OCI-LY3 (cell line): ENCODE measurements around the gene MRAP.

Experiments used
- EZH2phosphoT487 ChIP-seq: fragments of 200-600 bp; shearing (Covaris generic); IDR thresholded peaks from 2 replicates; pipeline ENCODE4 v1.6.1; 2018; ENCODE audit warnings: antibody characterized with exemption, mixed run types, low read depth
- TF ChIP-seq, protein P1 (sequence below): fragments of 200-600, 300-600 bp; sonication (generic); IDR thresholded peaks from 2 replicates; pipeline ENCODE4 v1.5.1; 2014; ENCODE audit warnings: antibody characterized with exemption, low read length, low read depth

GRCh38 chr21:32300117-32300681 lies 1.5 kb downstream of the MRAP start:
- TF ChIP-seq, protein P1, sequence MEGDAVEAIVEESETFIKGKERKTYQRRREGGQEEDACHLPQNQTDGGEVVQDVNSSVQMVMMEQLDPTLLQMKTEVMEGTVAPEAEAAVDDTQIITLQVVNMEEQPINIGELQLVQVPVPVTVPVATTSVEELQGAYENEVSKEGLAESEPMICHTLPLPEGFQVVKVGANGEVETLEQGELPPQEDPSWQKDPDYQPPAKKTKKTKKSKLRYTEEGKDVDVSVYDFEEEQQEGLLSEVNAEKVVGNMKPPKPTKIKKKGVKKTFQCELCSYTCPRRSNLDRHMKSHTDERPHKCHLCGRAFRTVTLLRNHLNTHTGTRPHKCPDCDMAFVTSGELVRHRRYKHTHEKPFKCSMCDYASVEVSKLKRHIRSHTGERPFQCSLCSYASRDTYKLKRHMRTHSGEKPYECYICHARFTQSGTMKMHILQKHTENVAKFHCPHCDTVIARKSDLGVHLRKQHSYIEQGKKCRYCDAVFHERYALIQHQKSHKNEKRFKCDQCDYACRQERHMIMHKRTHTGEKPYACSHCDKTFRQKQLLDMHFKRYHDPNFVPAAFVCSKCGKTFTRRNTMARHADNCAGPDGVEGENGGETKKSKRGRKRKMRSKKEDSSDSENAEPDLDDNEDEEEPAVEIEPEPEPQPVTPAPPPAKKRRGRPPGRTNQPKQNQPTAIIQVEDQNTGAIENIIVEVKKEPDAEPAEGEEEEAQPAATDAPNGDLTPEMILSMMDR, result no peak
- no peak for TF ChIP-seq EZH2phosphoT487
